HT1080 (cell line): Measurements from ENCODE around the gene RPP30. TPM values are rescaled to one million over a fixed set of nuclear protein-coding genes. Genes with fewer than 3 reads are reported as not detected.

Source experiments
- DNase-seq: peaks from one replicate; pipeline ENCODE4 v3.0.0-alpha.2; 2015; ENCODE audit warnings: low read depth
- polyA plus RNA-seq, 2 experiments: library from polyadenylated mRNA; depleted of rRNA; stranded (reverse); fragments of >200 nt; gene quantifications; 2 replicates each; pipeline ENCODE4 v1.2.3, GENCODE V29; 2015
- total RNA-seq: library from RNA; depleted of rRNA; stranded (reverse); fragments of >200 nt; shearing (Covaris generic); gene quantifications from 2 replicates; pipeline ENCODE4 v1.2.3, GENCODE V29; 2014; rRNA removed

The RPP30 gene
- 90.6 and 100 TPM in 2 replicates for total RNA-seq
- polyA plus RNA-seq (2015; cell fraction: cytosol; rRNA removed), result 53.6 and 54.9 TPM in 2 replicates
- 73.7 and 74.7 TPM in 2 replicates for polyA plus RNA-seq (2015; cell fraction: nucleus; rRNA removed)

- DNase-seq, result peak; percentile 80
Measured at GRCh38 chr10:90871766-90872647, at the start of gene RPP30. Gene RPP30, plus strand, starts transcription at chr10:90871974. Its CDS starts 13 bp downstream, at chr10:90871987.

- DNase-seq, result no peak
Measured at GRCh38 chr10:90822508-90822907, 49.3 kb upstream of the RPP30 start.

- no peak for DNase-seq
Measured at GRCh38 chr10:90832111-90832510, 39.7 kb upstream of the RPP30 start.

- DNase-seq, result peak; percentile 53
Measured at GRCh38 chr10:90834326-90834725, 37.4 kb upstream of the RPP30 start.

- DNase-seq, result no peak
Measured at GRCh38 chr10:90837486-90837885, 34.3 kb upstream of the RPP30 start.

GRCh38 chr10:90842725-90843124, 29.0 kb upstream of the RPP30 start:
- peak; percentile 10 for DNase-seq

DNA sequence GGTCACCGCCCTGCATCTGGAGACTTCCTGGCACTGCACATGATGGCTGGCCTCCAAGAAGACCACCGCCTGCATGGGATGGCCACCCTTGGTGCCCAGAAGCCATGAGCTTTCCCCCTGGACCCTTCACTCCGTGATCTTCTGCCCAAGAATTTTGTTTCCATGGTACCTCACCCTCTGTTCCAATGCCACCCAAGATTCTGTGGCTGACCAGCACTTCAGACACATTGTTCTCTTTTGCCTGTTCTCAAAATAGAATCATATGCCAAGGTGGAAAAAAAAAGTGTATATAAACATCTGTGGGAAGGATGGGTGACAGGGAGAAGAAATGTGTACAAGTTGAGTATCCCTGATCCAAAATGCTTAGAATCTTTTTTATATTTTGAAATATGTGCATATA, 26.0 kb upstream of the RPP30 start:
- no peak for DNase-seq

DNA sequence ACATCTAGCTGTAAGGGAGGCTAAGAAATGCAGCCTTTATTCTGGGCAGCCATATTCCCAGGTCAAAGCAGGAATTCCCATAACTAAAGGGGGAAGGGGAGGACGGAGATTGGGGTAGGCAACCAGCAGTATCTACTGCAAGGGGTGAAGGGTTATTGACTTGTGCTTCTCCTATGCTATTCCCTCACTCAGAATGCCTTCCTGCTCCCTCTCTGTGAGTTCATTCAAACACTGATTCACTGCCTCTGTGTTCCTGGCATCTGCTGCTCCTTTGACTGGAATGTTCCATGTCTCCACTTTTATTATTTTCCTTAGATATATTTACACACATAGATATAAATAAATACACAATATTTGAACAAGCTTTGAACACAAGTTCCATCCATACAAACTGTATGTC, 25.0 kb upstream of the RPP30 start:
- no peak for DNase-seq

DNA sequence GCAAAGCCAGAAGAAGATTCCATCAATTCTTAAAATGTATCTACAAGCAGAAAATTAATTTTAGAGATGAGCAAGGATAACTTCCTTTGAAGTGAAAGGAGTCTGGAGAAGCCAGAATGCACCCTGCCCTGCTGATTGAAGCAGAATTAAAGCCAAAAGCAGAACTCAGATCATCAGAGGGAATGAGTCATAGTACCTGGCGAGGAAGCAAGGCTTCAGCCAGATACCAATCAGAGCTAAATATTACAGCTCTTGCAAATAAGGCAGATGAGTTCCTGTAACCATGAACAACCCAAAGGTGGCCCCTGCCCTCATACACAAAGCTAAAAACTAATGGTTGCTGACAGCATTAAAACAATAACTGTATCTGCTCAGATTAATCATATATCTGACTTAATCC, 24.3 kb upstream of the RPP30 start:
- peak; percentile 73 for DNase-seq

DNA sequence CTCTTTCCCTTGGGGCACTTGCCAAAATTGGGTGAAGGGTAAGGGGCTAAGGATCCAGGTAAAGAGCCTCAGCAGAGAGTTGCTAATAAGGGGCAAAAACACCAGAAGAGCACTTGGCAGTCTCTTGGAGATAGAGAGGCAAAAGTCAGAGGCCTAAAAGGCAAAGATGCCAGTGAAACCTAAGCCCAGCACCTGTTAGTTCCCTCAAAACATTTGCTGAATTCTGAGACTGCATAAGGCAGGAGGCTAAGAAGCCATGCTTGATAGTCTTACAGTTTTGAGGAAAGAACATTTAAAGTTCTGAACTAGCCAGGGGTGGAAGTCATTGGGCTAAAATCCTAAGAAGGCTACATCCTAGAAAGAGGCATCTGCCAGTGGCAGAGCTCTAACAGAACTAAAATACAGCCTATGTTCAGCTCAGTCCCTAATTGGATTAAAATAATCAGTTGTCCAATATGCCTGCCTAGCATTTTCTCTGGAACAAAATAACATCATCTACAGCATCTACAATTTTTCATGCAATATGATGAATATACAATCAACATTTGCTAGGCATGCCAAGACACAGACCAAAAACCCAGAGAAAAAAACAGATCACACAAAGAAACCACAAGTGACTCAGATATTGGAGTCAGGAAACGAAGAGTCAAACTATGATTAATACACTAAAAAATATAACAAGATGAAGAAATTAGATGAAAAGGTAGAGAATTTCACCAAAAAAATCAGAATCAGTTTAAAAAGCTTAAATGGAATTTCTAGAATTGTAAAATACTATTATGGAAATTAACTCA, 21.6 kb upstream of the RPP30 start:
- peak; percentile 81 for DNase-seq

DNA sequence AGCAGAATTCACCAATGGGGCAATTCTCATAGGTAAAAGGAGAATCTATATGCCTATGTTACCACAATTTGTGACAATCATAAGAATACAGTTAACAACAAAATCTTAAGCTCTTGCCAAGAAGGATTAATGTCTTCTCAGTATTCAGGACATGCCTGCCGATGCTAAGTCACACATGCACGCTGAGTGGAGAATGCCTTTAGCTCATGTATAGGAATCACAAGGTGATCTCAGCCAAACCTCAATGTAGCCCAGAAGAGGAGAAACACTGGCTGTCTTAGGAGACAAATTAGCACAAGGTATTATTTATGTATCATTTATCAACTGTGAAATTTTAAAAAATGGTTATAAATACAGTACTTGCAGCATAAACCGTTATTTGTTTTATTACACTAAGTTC, 16.6 kb upstream of the RPP30 start:
- peak; percentile 14 for DNase-seq

DNA sequence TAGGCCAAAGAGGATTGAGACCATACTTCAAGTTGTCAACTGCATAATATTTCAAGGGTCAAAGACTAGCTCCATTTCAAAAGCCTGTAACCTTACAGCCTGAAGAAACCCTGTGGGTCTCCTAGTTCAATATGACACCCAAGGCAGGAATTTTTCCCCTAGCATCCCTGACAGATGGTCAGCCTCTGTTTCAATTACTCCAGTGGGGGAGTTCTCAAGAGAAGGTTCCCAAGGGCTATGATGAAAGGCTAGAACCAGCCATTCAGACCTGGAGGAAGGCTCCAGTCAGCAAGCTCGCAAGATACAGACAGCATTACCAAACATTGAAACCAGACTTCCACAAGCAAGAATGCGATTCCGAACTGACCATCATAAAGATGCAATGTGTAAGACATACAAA, 15.5 kb upstream of the RPP30 start:
- peak; percentile 55 for DNase-seq

GRCh38 chr10:90856964-90857634, 14.7 kb upstream of the RPP30 start:
- peak; percentile 38 for DNase-seq

DNA sequence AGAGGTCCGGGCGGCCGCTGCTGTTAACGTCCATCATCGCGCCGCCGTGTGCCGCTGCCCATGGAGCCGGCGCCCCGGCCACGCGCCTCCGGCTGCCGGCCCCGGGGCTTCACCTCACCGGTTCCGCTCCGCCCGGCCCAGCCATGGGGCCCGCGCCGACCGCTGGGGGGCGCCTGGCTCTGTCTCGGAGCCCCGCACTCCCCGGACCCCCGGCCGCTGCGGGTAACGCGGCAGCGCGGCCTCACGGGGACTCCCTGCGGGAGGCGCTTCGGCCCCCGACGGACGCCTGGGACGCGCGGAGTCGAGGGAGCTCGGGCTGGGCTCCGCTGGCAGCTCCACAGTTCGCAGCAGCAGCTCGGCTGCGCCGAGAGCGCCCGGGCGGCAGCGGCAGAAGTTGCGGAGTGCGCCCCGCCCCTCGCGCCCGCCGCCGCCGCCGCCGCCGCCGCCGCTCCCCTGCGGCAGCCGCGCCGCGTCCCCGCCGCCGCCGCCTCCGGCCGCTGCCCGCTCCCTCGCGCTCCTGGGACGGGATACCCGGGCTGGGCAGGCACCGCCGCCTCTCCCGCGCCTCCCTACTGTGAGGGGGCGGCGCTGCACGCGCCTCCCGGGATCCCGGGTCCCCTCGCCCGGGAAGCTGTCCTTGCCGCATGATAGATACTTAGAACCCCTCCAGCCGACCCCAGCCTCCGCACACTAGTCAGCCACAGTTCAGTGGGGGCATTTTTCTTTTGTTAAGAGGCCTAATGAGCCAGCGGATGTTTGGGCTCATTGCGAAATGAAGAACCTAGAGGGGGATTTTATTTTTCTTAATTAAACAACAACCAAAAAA, 13.9 kb upstream of the RPP30 start, which contains the start of gene HTR7:
HTR7 (minus strand) TSS at position 405 of the 826 bp plus-strand sequence; CDS start at position 37, 368 bp downstream.
- DNase-seq, result peak; percentile 55

GRCh38 chr10:90858461-90858968, 13.3 kb upstream of the RPP30 start:
- DNase-seq, result peak; percentile 8

- peak; percentile 95 for DNase-seq
Measured at GRCh38 chr10:90859321-90859751, 12.4 kb upstream of the RPP30 start.

DNA sequence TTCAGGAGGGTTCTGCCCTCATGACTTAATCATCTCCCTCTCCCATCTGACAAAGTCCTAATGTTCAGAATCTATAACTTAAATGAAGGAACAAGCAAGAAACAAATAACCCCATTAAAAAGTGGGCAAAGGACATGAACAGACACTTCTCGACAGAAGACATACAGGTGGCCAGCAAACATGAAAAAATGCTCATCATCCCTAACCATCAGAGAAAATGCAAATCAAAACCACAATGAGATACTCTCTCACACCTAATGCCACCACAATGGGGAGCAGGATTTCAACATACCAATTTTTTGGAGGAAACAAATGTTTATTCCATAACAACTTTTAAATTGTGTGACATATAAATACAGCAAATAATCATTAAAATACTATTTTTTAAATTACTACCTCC, 11.0 kb upstream of the RPP30 start:
- no peak for DNase-seq

GRCh38 chr10:90862908-90863514, 8.8 kb upstream of the RPP30 start:
- DNase-seq, result peak; percentile 50

DNA sequence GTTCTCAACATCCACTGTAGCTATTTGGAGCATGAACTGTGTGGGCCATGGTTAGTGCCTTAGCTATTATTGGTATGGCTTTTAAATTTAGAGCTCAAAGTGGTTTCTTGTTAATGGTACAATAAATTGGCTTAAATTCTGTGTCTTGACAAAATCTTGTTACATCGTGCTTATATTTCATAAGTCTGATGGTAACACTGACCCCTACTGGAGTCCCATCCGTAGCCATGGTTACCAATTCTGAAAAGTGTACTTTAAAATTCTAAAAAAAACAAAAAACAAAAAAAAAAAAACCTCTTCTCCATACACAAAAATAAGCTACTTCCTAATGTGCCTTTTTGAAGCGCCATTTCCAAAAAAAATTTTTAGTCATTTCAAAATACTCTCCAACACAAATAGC, 6.4 kb upstream of the RPP30 start:
- DNase-seq, result peak; percentile 32
